Nephron progenitor cell (in vitro differentiated cells): ENCODE measurements around the gene CACNA2D3.

Experiments
- DNase-seq: peaks from one replicate; pipeline ENCODE4 v3.0.0; 2021
- H3K27ac Mint-ChIP-seq: 2 replicates; pipeline ENCODE4 v1.8.0; 2021; ENCODE audit warnings: mild to moderate bottlenecking, moderate library complexity, mixed read lengths
- H3K27me3 Mint-ChIP-seq: 2 replicates; pipeline ENCODE4 v1.8.0; 2021; ENCODE audit warnings: mild to moderate bottlenecking, low read depth, mixed read lengths; ENCODE audit not compliant: poor library complexity
- H3K36me3 Mint-ChIP-seq: 2 replicates; pipeline ENCODE4 v1.8.0; 2021; ENCODE audit warnings: low read depth, mixed read lengths
- H3K4me1 Mint-ChIP-seq: 2 replicates; pipeline ENCODE4 v1.8.0; 2021; ENCODE audit warnings: mixed read lengths
- H3K4me3 Mint-ChIP-seq: 2 replicates; pipeline ENCODE4 v1.8.0; 2021; ENCODE audit warnings: mild to moderate bottlenecking, moderate library complexity, mixed read lengths
- H3K9me3 Mint-ChIP-seq: 2 replicates; pipeline ENCODE4 v1.8.0; 2021; ENCODE audit warnings: mild to moderate bottlenecking, moderate library complexity, mixed read lengths
- CTCF ChIP-seq: fragments of 200-600 bp; sonication (generic); IDR thresholded peaks from 2 replicates; pipeline ENCODE4 v1.5.0; 2021; ENCODE audit warnings: antibody characterized with exemption

Gene CACNA2D3

GRCh38 chr3:54261141-54261540 lies 138.8 kb downstream of the CACNA2D3 start:
- Mint-ChIP-seq H3K36me3 (peaks cover 4% of the 10 kb centered on the region), H3K4me3 (no peak overlapping the region), H3K4me1 (peaks cover 41% of the 10 kb centered on the region), H3K27ac (no peak overlapping the region), H3K9me3 (no peaks in the 10 kb centered on the region), H3K27me3 (peaks cover 3% of the 10 kb centered on the region)
- no peak for DNase-seq
- TF ChIP-seq CTCF, result no peak

- no peak for TF ChIP-seq CTCF
- Mint-ChIP-seq H3K36me3 (peaks cover 4% of the 10 kb centered on the region), H3K4me1 (peaks cover 32% of the 10 kb centered on the region), H3K27ac (no peak overlapping the region), H3K9me3 (no peaks in the 10 kb centered on the region), H3K4me3 (no peak overlapping the region), H3K27me3 (peaks cover 3% of the 10 kb centered on the region)
- no peak for DNase-seq
Observed at GRCh38 chr3:54262541-54262940, 140.2 kb downstream of the CACNA2D3 start.

GRCh38 chr3:54262946-54263345 lies 140.6 kb downstream of the CACNA2D3 start:
- no peak for TF ChIP-seq CTCF
- H3K36me3 Mint-ChIP-seq, result peaks cover 4% of the 10 kb centered on the region
- peaks cover 29% of the 10 kb centered on the region for H3K4me1 Mint-ChIP-seq
- no peak for DNase-seq
- H3K27ac Mint-ChIP-seq, result no peak overlapping the region
- no peak overlapping the region for H3K4me3 Mint-ChIP-seq
- H3K9me3 Mint-ChIP-seq, result no peaks in the 10 kb centered on the region
- peaks cover 3% of the 10 kb centered on the region for H3K27me3 Mint-ChIP-seq

GRCh38 chr3:54264050-54264449 lies 141.7 kb downstream of the CACNA2D3 start:
- H3K27me3 Mint-ChIP-seq, result peaks cover 3% of the 10 kb centered on the region
- H3K4me1 Mint-ChIP-seq, result peaks cover 29% of the 10 kb centered on the region
- DNase-seq, result no peak
- H3K27ac Mint-ChIP-seq, result no peak overlapping the region
- H3K4me3 Mint-ChIP-seq, result no peak overlapping the region
- no peak for TF ChIP-seq CTCF
- H3K36me3 Mint-ChIP-seq, result peaks cover 4% of the 10 kb centered on the region
- no peaks in the 10 kb centered on the region for H3K9me3 Mint-ChIP-seq

- Mint-ChIP-seq H3K27ac (no peak overlapping the region), H3K36me3 (no peaks in the 10 kb centered on the region), H3K9me3 (peaks cover 2% of the 10 kb centered on the region), H3K4me3 (no peak overlapping the region), H3K4me1 (peaks cover 26% of the 10 kb centered on the region), H3K27me3 (peaks cover 9% of the 10 kb centered on the region)
- TF ChIP-seq CTCF, result no peak
- DNase-seq, result no peak
Observed at GRCh38 chr3:54270816-54271526, 148.6 kb downstream of the CACNA2D3 start.

- TF ChIP-seq CTCF, result no peak
- no peak for DNase-seq
- Mint-ChIP-seq H3K27ac (no peak overlapping the region), H3K4me3 (no peak overlapping the region), H3K36me3 (no peaks in the 10 kb centered on the region), H3K4me1 (peaks cover 20% of the 10 kb centered on the region), H3K9me3 (peaks cover 21% of the 10 kb centered on the region), H3K27me3 (peaks cover 14% of the 10 kb centered on the region)
Observed at GRCh38 chr3:54273791-54274190, 151.4 kb downstream of the CACNA2D3 start.
